Limb (tissue), 2 donors: ENCODE data around the gene RADIL.
"Not testable (repeated sequence)": the region's sequence is repeated elsewhere in the genome, so short reads cannot be mapped to it uniquely, and the experiment has no call there.

Source experiments
- DNase-seq, 2 donors: peaks; one replicate each; pipeline ENCODE4 v3.0.0-alpha.2; 2016; ENCODE audit errors: extremely low spot score in 2 of 2

The RADIL gene

GRCh38 chr7:4794171-4794570 is 89.3 kb downstream of the RADIL start:
- DNase-seq, result not testable (repeated sequence)

- DNase-seq, result not testable (repeated sequence)
Measured at GRCh38 chr7:4793385-4793993, 90.0 kb downstream of the RADIL start.

- peak in 1 of 2 donors; percentile 65 for DNase-seq
Measured at GRCh38 chr7:4792537-4793126, 90.9 kb downstream of the RADIL start.

- DNase-seq, result peak; percentile 84 to 91
Measured at GRCh38 chr7:4791738-4792536, 91.6 kb downstream of the RADIL start.

- DNase-seq, result no peak
Measured at GRCh38 chr7:4791101-4791737, 92.3 kb downstream of the RADIL start.

- DNase-seq, result peak in 1 of 2 donors; percentile 30
Measured at GRCh38 chr7:4790516-4790991, 93.0 kb downstream of the RADIL start.

GRCh38 chr7:4790078-4790465 is 93.4 kb downstream of the RADIL start:
- DNase-seq, result no peak

GRCh38 chr7:4789194-4790077 is 94.1 kb downstream of the RADIL start:
- peak in 1 of 2 donors; percentile 29 for DNase-seq

GRCh38 chr7:4788627-4789189 is 94.8 kb downstream of the RADIL start:
- no peak for DNase-seq

- DNase-seq, result no peak
Measured at GRCh38 chr7:4787947-4788626, 95.4 kb downstream of the RADIL start.

GRCh38 chr7:4787541-4787940 is 96.0 kb downstream of the RADIL start:
- no peak for DNase-seq

- no peak for DNase-seq
Measured at GRCh38 chr7:4786015-4786414, 97.5 kb downstream of the RADIL start.

GRCh38 chr7:4785371-4785770 is 98.1 kb downstream of the RADIL start:
- DNase-seq, result no peak

GRCh38 chr7:4784799-4785198 is 98.7 kb downstream of the RADIL start:
- DNase-seq, result no peak

GRCh38 chr7:4783762-4784351 is 99.7 kb downstream of the RADIL start:
- no peak for DNase-seq

- DNase-seq, result no peak
Measured at GRCh38 chr7:4783292-4783652, 100.2 kb downstream of the RADIL start.

GRCh38 chr7:4782333-4783291 is 100.9 kb downstream of the RADIL start:
- no peak for DNase-seq

GRCh38 chr7:4781366-4782069 is 102.0 kb downstream of the RADIL start:
- DNase-seq, result no peak
